Measurements from ENCODE around the gene FNDC3B.

- TF ChIP-seq CTCF (IDR thresholded peaks at IDR 0.05), result no peak
- no peak for TF ChIP-seq EP300 (IDR thresholded peaks at IDR 0.05)
Observed at GRCh38 chr3:172347895-172348679, 308.7 kb downstream of the FNDC3B start.
